Transverse colon (tissue), 3 donors: Measurements from ENCODE around the gene PAK4.

Source experiments
- CTCF ChIP-seq, 5 experiments: fragments of 200-600 bp in 3 of 5; fragments of 450-650 bp in 2 of 5; sonication (generic) in 3 of 5; IDR thresholded peaks; 1 replicate in 2 of 5; 2 replicates in 3 of 5; pipeline ENCODE4 v1.5.1; 2016 to 2017; ENCODE audit warnings: antibody characterized with exemption in 5 of 5, inconsistent platforms in 3 of 5, mild to moderate bottlenecking in 2 of 5, moderate library complexity in 1 of 5
- EP300 ChIP-seq: sonication (generic); formaldehyde crosslinking; IDR thresholded peaks from one replicate; pipeline ENCODE4 v1.6.1; 2017; ENCODE audit warnings: antibody characterized with exemption, low read depth
- POLR2A ChIP-seq: fragments of 450-650 bp; IDR thresholded peaks from one replicate; pipeline ENCODE4 v1.6.1; 2016; ENCODE audit warnings: antibody characterized with exemption, mild to moderate bottlenecking, moderate library complexity

DNA sequence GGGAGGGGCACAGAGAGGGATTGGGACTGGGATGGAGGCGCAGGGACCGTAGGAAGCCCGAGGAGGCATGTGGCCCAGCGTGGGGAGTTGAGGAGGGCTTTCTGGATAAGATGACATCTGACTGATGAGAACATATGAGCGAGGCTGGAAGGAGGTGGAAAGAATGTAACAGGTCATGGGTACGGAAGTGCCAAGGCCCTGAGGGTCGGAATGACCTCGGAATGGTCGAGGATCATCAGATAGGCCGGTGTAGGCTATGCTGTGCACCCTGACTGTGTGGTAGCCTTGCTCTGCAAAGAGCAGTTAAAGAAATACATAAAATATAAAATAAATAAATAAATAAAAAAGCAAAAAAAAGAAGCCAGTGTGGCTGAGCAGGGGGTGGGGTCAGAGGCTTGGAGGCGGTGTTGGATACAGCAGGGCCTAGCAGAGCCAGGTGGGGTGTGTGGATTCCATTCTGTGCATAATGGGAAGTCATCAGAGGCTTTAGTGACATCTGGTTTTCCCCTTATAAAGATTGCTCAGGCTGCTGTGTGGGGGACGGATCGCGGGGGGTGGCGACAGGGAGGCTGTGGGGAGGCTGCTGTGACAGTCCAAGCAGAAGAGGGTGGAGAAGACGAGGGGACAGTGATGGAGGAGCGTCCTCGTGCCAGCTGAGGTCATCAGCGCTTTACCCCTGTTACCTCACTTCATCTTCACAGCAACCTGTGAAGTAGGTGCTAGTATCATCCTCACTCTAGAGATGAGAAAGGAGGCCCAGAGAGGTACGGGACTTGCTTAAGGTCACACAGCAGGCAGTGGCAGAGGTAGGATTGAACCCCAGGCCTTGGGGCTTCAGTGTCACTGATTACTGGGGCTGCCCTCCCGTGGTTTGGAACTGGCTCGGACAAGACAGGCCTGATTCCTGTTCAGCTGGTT, 5.0 kb downstream of the PAK4 start:
- TF ChIP-seq POLR2A = no peak
- TF ChIP-seq CTCF (IDR thresholded peaks at IDR 0.05) = no peak
- no peak for TF ChIP-seq EP300
